K562 (cell line): ENCODE results near the gene ATXN1. TPM values are rescaled to one million over a fixed set of nuclear protein-coding genes. Genes with fewer than 3 reads are reported as not detected.

Experiments used
- CBX5 ChIP-seq: IDR thresholded peaks from 2 replicates; pipeline ENCODE4 v1.6.1; 2014; ENCODE audit warnings: low read depth, borderline replicate concordance
- CREB1 ChIP-seq, 2 experiments: sonication (generic) in 1 of 2; formaldehyde crosslinking in 1 of 2; IDR thresholded peaks; 2 replicates each; pipeline versions ENCODE4 v1.6.1 to v1.8.0; 2012 to 2022; ENCODE audit warnings: inconsistent platforms in 1 of 2, mild to moderate bottlenecking in 1 of 2, missing genetic modification reagents in 1 of 2, moderate library complexity in 1 of 2
- ESRRB ChIP-seq: fragments of 250-450 bp; sonication (Bioruptor Pico); IDR thresholded peaks from 2 replicates; pipeline ENCODE4 v1.5.0; 2020; ENCODE audit warnings: mild to moderate bottlenecking, moderate library complexity, borderline replicate concordance
- HDAC6 ChIP-seq: IDR thresholded peaks from 2 replicates; pipeline ENCODE4 v1.6.1; 2012; ENCODE audit warnings: low read depth, mild to moderate bottlenecking, control low read depth, inconsistent platforms, low read length, moderate library complexity
- HINFP ChIP-seq: fragments of 450-650 bp; conservative IDR thresholded peaks from 2 replicates; pipeline ENCODE4 v1.6.1; 2016; ENCODE audit warnings: missing genetic modification characterization, low read depth, mild to moderate bottlenecking, control low read depth, missing compliant biosample characterization
- ILF3 ChIP-seq: fragments of 450-650 bp; IDR thresholded peaks from 2 replicates; pipeline ENCODE4 v1.6.1; 2018; ENCODE audit warnings: antibody characterized with exemption, mild to moderate bottlenecking, moderate library complexity, borderline replicate concordance
- LCOR ChIP-seq: sonication (generic); formaldehyde crosslinking; IDR thresholded peaks from 2 replicates; pipeline ENCODE4 v1.8.0; 2022; ENCODE audit warnings: mild to moderate bottlenecking, missing genetic modification reagents
- MGA ChIP-seq: fragments of 450-650 bp; IDR thresholded peaks from 2 replicates; pipeline ENCODE4 v1.6.1; 2016; ENCODE audit warnings: mild to moderate bottlenecking, moderate library complexity
- POLR2B ChIP-seq: fragments of 450-650 bp; IDR thresholded peaks from 2 replicates; pipeline ENCODE4 v1.6.1; 2018; ENCODE audit warnings: low read depth; ENCODE audit not compliant: partially characterized antibody
- RB1 ChIP-seq: fragments of 450-650 bp; IDR thresholded peaks from 2 replicates; pipeline ENCODE4 v1.6.1; 2017; ENCODE audit warnings: low read depth, mild to moderate bottlenecking
- SLC30A9 ChIP-seq: fragments of 250-450 bp; sonication (Bioruptor Pico); IDR thresholded peaks from 2 replicates; pipeline ENCODE4 v1.8.0; 2022; ENCODE audit warnings: mild to moderate bottlenecking, moderate library complexity
- SNIP1 ChIP-seq: fragments of 450-650 bp; IDR thresholded peaks from 2 replicates; pipeline ENCODE4 v1.7.1; 2017; ENCODE audit warnings: low read depth, mild to moderate bottlenecking
- TCF7L2 ChIP-seq: fragments of 150-350 bp; IDR thresholded peaks from 2 replicates; pipeline ENCODE4 v1.6.1; 2016; ENCODE audit warnings: low read depth, mild to moderate bottlenecking, low read length, moderate library complexity
- THRB ChIP-seq: fragments of 450-650 bp; formaldehyde crosslinking; conservative IDR thresholded peaks from 2 replicates; pipeline ENCODE4 v1.4.0; 2022; ENCODE audit warnings: mild to moderate bottlenecking, missing genetic modification characterization
- TRIM24 ChIP-seq, 2 experiments: fragments of 450-650 bp; IDR thresholded peaks; 2 replicates each; pipeline ENCODE4 v1.6.1; 2016
- polyA plus RNA-seq, 8 experiments: library from polyadenylated mRNA; depleted of rRNA in 4 of 8; stranded (reverse) in 5 of 8; unstranded in 3 of 8; fragments of >200 nt; fragmentation: Nextera tagmentation in 2 of 8; fragmentation: Illumina TruSeq in 1 of 8; extraction: Ambion mirVana in 2 of 8; extraction: Trizol in 1 of 8; gene quantifications; 2 replicates each; pipeline versions ENCODE4 v1.2.1 to v1.2.3, GENCODE V29; 2011 to 2014; ENCODE audit warnings: inconsistent platforms in 1 of 8, missing spikeins in 1 of 8
- total RNA-seq, 7 experiments: library from RNA; depleted of rRNA in 6 of 7; stranded (reverse); fragments of >200 nt in 6 of 7; fragmentation: Illumina TruSeq in 2 of 7; extraction: Trizol in 2 of 7; gene quantifications; 2 replicates each; pipeline versions ENCODE4 v1.2.1 to v1.2.3, GENCODE V29; 2011 to 2021; ENCODE audit warnings: low replicate concordance in 1 of 7

ATXN1 gene
- total and polyA plus RNA-seq, 9 of the 15 experiments (the other 6 are each of a cell fraction or from before 2014, with no cell fraction given), result under 0.01 to 1.2 (median 0.58) TPM

- no peak for TF ChIP-seq MGA
- no peak for TF ChIP-seq SLC30A9 (CRISPR knock-in tag)
- TF ChIP-seq ILF3, result no peak
- peak; percentile 64 to 77; a peak in 2 of 4 replicates for TF ChIP-seq TRIM24 (IDR thresholded peaks at IDR 0.05)
- no peak for TF ChIP-seq RB1
- TF ChIP-seq HDAC6, result no peak
- TF ChIP-seq HINFP, result no peak
- TF ChIP-seq THRB (CRISPR knock-in tag), result no peak
- no peak for TF ChIP-seq POLR2B
- no peak for TF ChIP-seq ESRRB (CRISPR knock-in tag)
- no peak for TF ChIP-seq CREB1 (IDR thresholded peaks at IDR 0.05)
- no peak for TF ChIP-seq CREB1 (CRISPR knock-in tag; IDR thresholded peaks at IDR 0.05)
- TF ChIP-seq SNIP1, result no peak
- TF ChIP-seq TCF7L2, result no peak
- no peak for TF ChIP-seq CBX5
- TF ChIP-seq LCOR (CRISPR knock-in tag), result no peak
Observed at GRCh38 chr6:16712931-16713484, 48.3 kb downstream of the ATXN1 start (continued).
